DND-41 (cell line): Measurements from ENCODE around the gene TECR.

Experiments
- ATAC-seq: fragments of 200-7000 bp; cut with Tn5 transposase; 3 replicates; pipeline ENCODE4 v1.9.1; 2021; ENCODE audit warnings: low read depth; ENCODE audit not compliant: insufficient read depth
- DNase-seq: peaks from one replicate; pipeline ENCODE4 v3.0.0-alpha.2; 2020
- H2AFZ ChIP-seq: 2 replicates; pipeline ENCODE4 v1.6.0; 2012; ENCODE audit warnings: low read depth, low read length
- H3K27ac ChIP-seq: 2 replicates; pipeline ENCODE4 v1.5.1; 2012; ENCODE audit warnings: low read length, inconsistent platforms
- H3K27me3 ChIP-seq: fragments of 200-600 bp; sonication (generic); 2 replicates; pipeline ENCODE4 v1.6.0; 2012; ENCODE audit warnings: low read length, mild to moderate bottlenecking, inconsistent platforms; ENCODE audit not compliant: insufficient read depth, poor library complexity
- H3K36me3 ChIP-seq: 2 replicates; pipeline ENCODE4 v1.5.1; 2012; ENCODE audit warnings: low read length, inconsistent platforms; ENCODE audit not compliant: insufficient read depth
- H3K4me1 ChIP-seq: 2 replicates; pipeline ENCODE4 v1.5.1; 2012; ENCODE audit warnings: mild to moderate bottlenecking, low read length; ENCODE audit not compliant: insufficient read depth
- H3K4me2 ChIP-seq: 2 replicates; pipeline ENCODE4 v1.6.0; 2012; ENCODE audit warnings: mild to moderate bottlenecking, moderate library complexity, low read length, inconsistent platforms; ENCODE audit not compliant: insufficient read depth
- H3K4me3 ChIP-seq, 2 experiments: fragments of 200-600 bp in 1 of 2; shearing (Covaris generic) in 1 of 2; 2 replicates each; pipeline ENCODE4 v1.5.1; 2012 to 2016; ENCODE audit warnings: inconsistent platforms in 2 of 2, low read length in 2 of 2, mild to moderate bottlenecking in 2 of 2, low read depth in 1 of 2, moderate library complexity in 1 of 2
- H3K79me2 ChIP-seq: 2 replicates; pipeline ENCODE4 v1.6.0; 2012; ENCODE audit warnings: low read length, inconsistent platforms; ENCODE audit not compliant: insufficient read depth
- H3K9ac ChIP-seq: 2 replicates; pipeline ENCODE4 v1.6.0; 2012; ENCODE audit warnings: low read depth, mild to moderate bottlenecking, inconsistent platforms, low read length, moderate library complexity
- H3K9me3 ChIP-seq: 2 replicates; pipeline ENCODE4 v1.5.1; 2012; ENCODE audit warnings: low read length, moderate library complexity, mild to moderate bottlenecking, inconsistent platforms; ENCODE audit not compliant: insufficient read depth, severe bottlenecking
- H4K20me1 ChIP-seq: 2 replicates; pipeline ENCODE4 v1.6.0; 2012; ENCODE audit warnings: low read length; ENCODE audit not compliant: insufficient read depth
- CTCF ChIP-seq: IDR thresholded peaks from 2 replicates; pipeline ENCODE4 v1.5.1; 2012; ENCODE audit warnings: borderline replicate concordance, low read length, moderate library complexity, mild to moderate bottlenecking; ENCODE audit not compliant: poor library complexity, severe bottlenecking; ENCODE audit errors: extremely low read depth
- EZH2 ChIP-seq: IDR thresholded peaks from 3 replicates; pipeline ENCODE4 v1.6.1; 2012; ENCODE audit warnings: borderline replicate concordance, low read depth, mild to moderate bottlenecking, moderate library complexity, low read length, inconsistent platforms; ENCODE audit not compliant: severe bottlenecking

Gene TECR

GRCh38 chr19:14565765-14566711 is 36.6 kb downstream of the TECR start:
- Histone ChIP-seq H3K79me2 (peaks cover 41% of the 10 kb centered on the region), H4K20me1 (peaks cover 57% of the 10 kb centered on the region), H3K4me2 (no peak overlapping the region), H3K9ac (no peak overlapping the region), H3K36me3 (peaks cover 54% of the 10 kb centered on the region), H3K9me3 (no peaks in the 10 kb centered on the region), H3K4me3 (no peak overlapping the region), H3K27ac (no peak overlapping the region), H2AFZ (no peak overlapping the region), H3K4me1 (peaks cover 24% of the 10 kb centered on the region), H3K27me3 (no peaks in the 10 kb centered on the region)
- DNase-seq (no peak), ATAC-seq (no peak)
- TF ChIP-seq EZH2 = no peak

GRCh38 chr19:14566712-14567077 is 37.3 kb downstream of the TECR start:
- no peak for ATAC-seq
- Histone ChIP-seq H3K4me1 (peaks cover 27% of the 10 kb centered on the region), H3K27me3 (no peaks in the 10 kb centered on the region), H3K27ac (no peak overlapping the region), H4K20me1 (peaks cover 51% of the 10 kb centered on the region), H3K79me2 (peaks cover 41% of the 10 kb centered on the region), H3K36me3 (peaks cover 54% of the 10 kb centered on the region), H2AFZ (no peak overlapping the region), H3K9ac (no peak overlapping the region), H3K9me3 (no peaks in the 10 kb centered on the region), H3K4me3 (no peak overlapping the region), H3K4me2 (no peak overlapping the region)
- no peak for DNase-seq
- TF ChIP-seq CTCF (no peak), EZH2 (no peak)

DNA sequence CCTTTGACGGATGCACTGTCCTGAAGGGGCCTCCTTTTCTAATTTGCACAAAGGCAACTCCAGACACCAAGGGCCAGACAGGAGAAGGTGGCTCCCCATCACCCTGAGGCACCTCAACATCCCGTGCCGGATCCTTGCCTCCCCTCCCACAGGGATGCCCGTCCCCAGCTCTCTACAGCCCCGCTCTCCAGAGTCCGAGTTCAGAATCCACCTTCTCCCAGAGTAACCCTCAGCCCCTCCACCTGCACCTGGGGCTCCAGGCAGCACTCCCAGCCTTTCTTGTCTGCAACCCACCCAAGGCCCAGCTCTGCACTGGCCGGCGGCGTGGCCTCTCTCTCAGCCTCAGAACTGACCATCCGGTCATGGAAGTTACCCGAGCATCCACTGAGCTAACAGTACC is 37.7 kb downstream of the TECR start:
- Histone ChIP-seq H3K4me2 (no peak overlapping the region), H3K36me3 (peaks cover 54% of the 10 kb centered on the region), H3K79me2 (peaks cover 39% of the 10 kb centered on the region), H2AFZ (no peak overlapping the region), H3K27me3 (no peaks in the 10 kb centered on the region), H3K27ac (no peak overlapping the region), H3K9me3 (no peaks in the 10 kb centered on the region), H4K20me1 (peaks cover 47% of the 10 kb centered on the region), H3K9ac (no peak overlapping the region), H3K4me3 (no peak overlapping the region), H3K4me1 (peaks cover 28% of the 10 kb centered on the region)
- DNase-seq (no peak), ATAC-seq (no peak)
- no peak for TF ChIP-seq EZH2
- TF ChIP-seq CTCF = no peak

DNA sequence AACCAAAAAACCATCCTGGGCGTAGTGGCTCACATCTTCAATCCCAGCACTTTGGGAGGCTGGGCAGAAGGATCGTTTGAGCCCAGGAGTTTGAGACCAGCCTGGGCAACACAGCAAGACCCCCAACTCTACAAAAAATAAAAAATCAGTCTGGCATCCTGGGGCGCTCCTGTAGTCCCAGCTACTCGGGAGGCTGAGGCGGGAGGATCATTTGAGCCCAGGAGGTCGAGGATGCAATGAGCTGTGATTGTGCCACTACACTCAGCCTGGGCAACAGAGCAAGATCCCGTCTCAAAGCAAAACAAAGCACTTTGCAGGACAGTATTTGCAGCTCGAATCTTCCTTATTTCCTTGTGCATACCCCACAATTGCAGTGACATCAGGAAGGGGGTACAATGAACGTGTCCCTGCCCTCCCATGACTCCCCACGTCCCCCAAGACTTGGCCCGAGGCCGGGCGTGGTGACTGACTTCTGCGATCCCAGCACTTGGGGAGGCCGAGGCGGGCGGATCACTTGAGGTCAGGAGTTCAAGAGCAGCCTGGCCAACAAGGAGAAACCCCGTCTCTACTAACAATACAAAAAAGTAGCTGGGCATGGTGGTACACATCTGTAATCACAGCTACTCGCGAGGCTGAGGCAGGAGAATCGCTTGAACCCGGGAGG is 41.6 kb downstream of the TECR start:
- peaks cover 20% of the 10 kb centered on the region; the same call in 1 of the 2 replicates for H4K20me1 ChIP-seq
- TF ChIP-seq EZH2 = no peak
- TF ChIP-seq CTCF = no peak
- H3K4me1 ChIP-seq = peaks cover 36% of the 10 kb centered on the region
- H3K79me2 ChIP-seq = peaks cover 33% of the 10 kb centered on the region
- H3K9ac ChIP-seq = peak overlapping the region; percentile 76
- H3K4me3 ChIP-seq = peak overlapping the region; percentile 71 to 94; a peak in 3 of 4 replicates
- DNase-seq (no peak), ATAC-seq (no peak)
- H3K36me3 ChIP-seq = peaks cover 20% of the 10 kb centered on the region
- no peaks in the 10 kb centered on the region for H3K27me3 ChIP-seq
- no peaks in the 10 kb centered on the region for H3K9me3 ChIP-seq
- peak overlapping the region; percentile 95 for H3K4me2 ChIP-seq
- H3K27ac ChIP-seq = peak overlapping the region; percentile 92; the same call in 1 of the 2 replicates
- 0 out of 2 replicates have a peak overlapping the region, but pooled peaks have one; percentile 94 for H2AFZ ChIP-seq
